SIG-M5 treated with dmso at 0.1 percent for 504 hours (cell line): ENCODE data around the gene AKAP1.

ENCODE experiments used
- DNase-seq: peaks from one replicate; lab custom pipeline; 2025; ENCODE audit not compliant: unreplicated experiment; lab: John Stamatoyannopoulos, UW

Gene AKAP1

DNA sequence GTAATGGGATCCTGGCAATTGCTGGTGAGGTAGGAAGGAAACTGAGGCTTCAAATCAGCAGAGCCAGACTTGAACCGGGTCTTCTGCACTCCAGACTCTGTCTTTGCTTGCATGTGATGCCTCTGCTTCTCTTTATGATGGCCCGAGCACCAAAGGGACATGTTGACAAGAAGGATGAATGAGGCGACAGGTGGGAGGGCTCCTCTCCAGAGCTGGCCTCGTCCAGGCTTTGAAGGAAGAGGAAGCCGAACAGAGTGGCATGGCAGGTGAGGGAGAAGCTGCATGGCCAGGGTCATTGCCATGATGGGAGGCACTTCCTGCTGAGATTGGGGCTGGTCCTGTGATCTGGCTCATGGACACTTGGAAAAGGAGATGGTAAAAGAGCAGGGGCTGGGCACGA, 40.8 kb downstream of the AKAP1 start:
- DNase-seq = no peak

DNA sequence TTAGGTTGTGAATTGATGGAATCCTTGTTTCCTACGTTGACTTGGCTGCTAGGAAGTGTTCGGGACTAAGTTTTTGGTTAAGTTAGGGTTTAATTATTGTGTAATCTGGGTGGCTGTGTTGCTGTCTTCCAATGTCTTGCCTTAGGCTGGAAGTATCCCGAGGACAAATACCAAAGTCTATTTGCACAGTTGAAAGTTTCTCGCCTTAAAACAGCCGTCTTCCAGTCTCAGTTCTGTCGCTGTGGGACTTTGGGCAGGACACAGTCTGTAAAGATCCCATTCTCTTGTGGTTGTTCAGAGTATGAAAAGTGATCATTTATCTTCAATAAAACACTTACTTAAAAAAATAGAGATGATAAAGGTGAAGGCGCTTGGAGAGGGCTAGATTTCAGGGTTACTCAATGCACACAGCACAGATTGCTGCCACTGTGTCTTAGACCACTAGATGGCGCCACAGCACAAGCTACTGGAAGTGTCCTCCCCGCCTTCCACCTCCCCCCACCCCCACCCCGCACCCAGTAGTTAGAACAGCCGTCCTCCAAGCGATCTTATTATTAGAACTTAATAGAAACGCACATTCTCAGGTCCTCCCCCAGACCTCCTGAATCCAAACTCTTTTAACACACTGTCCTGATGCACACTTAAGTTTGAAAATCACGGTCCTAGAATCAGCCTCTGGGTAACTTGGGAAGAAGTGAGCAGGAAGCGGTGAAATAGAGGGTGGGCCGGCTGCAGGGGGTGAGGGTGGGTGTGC, 45.8 kb downstream of the AKAP1 start:
- DNase-seq = peak; percentile 79

DNA sequence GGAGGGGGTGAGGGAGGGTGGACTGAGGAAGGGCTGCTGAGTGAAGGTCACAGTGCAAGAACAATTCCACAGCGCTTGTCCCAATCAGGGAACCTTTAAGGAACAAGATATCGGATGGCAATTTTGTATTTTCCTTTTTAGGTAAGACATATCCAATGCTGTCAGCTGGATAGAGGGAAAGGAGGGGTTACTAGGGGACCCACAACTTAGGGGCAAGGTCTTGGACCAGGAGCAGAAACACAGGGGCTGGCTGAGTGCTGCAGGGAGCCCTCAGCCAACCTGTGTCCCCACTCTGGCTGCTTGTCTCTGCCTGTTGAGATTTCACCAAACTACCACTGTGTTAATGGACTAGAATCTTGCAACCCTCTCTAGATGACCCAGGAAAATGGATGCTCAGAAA, 47.6 kb downstream of the AKAP1 start:
- no peak for DNase-seq

DNA sequence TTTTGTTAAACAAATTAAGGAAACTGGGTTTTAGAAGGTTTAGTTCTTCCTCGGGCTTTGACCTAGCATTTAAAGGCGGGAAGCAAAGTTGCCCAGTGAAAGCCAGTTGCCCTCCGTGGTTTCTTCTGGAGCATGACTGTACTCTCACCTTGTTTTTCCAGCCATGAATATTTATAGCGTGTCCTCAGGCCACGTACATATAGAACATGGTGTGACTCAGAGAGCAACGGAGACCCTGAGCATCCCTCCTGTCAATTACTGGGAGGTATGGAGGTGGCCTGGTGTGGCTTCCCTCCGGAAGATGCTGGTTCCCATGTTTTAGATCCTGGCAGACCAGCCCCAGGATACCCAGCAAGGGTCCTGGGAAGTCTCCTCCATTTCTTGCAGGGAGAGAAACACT, 48.4 kb downstream of the AKAP1 start:
- DNase-seq = no peak

DNA sequence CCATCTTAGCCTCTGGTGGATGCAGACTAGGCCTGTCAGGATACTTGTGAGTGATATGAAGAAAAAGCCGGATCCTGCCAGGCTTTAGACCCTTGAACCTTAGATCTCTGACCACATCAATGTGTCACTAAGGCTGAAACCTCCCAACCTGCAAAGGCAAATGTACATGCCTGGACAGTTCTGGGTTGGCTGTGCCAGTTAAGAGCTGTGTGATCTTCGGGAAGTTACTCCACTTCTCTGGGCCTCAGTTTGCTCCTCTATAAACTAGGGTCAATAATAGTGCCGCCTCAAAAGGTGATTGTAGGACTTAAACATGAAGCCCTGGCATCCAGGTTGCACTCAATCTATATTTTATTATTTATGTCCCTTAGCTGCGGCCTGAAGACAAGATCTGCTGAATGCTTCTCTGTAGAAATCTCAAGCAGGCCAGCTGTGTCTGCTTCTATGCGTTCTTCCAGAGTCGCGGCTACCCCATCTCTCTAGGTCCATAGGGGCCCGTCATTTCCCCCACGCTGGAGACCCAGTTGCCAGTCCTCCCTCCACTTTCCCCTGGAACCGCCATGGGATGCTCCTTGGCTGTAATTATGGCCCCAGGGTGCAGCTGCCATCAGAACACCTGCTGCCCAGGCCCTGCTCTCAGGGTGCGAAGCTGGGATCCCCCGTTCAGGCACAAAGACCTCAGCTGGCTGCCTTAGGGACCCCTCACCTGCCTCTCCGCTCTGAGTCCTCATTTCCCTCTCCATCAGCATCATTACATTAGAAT, 50.2 kb downstream of the AKAP1 start:
- no peak for DNase-seq

DNA sequence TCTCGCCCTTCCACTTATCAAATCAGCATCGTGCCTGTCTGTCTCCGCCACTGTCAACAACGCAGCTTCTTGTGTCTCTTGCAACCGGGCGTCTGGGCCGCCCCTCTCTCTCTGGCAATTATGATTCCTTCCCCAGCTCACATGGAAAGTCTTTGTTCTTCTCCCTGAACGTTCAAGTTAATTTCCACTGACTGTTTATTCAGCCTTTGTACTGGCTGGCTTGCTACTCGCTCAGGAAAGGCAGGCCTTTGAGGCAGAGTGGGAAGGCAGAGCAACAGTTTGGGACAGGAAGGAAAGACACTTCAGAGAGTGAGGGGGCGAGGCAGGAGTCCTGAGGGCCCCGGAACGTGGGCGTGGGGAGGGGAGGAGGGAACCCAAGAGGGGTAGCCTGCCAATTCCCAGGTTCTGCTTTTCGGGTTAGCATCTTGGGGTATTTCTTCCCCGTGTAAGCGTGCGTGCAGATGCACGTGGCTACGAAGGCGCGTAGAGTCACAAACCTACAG, 50.8 kb downstream of the AKAP1 start:
- DNase-seq = no peak

DNA sequence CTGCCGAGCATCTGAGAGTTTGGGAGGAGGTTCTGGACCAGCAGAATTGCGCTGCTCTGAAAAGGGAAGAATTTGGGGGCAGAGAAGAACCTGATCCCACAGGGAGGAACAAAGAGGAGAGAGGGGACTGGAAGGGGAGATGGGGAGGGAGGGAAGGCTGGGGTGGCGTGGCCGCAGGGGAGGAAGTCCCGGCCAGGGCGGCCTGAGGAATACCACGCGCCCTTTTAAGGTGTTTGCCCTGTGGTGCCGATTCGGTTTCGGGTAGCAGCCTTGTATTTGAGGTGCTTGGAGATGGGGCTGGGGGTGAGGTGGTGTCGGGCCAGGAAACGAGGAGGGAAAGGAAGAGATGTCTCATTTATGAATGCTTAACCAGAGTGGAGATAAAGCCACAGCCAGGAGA, 51.3 kb downstream of the AKAP1 start:
- no peak for DNase-seq

DNA sequence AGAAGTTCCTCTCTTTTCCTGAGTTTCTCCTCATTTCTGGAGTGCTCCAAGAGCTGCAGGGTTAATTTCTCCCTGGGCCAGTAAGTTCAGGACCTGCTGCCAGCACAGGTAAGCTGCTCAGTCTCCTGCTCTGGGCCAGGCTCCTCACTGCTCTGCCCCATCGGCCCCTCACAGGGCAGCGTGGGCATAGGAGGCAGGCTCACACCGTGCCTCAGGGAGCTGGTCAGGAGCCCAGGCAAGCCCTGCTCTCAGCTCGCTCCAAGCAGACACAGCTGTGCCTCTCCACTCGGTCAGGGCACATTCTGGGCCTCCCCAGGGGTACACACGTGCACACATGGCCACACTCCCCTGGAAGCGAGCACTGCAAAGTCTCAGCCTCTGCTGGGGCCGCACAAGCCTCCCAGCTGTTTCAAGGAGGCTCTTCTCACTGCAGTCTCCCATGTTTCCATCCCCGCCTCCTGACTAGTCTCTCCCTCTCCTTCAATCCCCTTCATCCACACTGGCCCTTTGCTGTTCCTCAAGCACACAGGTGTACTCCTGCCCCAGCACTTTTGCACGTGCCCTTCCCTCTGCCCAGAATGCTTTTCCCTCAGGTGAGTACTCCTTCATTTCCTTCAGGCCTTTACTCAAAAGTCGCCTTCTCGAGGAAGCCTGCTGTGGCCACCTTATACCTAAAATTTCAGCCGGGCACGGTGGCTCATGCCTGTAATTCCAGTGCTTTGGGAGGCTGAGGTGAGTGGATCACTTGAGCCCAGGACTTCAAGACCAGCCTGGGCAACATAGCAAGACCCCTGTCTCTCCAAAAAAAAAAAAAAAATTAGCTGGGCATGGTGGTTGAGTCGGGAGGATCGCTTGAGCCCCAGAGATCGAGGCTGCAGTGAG, 53.2 kb downstream of the AKAP1 start:
- no peak for DNase-seq

DNA sequence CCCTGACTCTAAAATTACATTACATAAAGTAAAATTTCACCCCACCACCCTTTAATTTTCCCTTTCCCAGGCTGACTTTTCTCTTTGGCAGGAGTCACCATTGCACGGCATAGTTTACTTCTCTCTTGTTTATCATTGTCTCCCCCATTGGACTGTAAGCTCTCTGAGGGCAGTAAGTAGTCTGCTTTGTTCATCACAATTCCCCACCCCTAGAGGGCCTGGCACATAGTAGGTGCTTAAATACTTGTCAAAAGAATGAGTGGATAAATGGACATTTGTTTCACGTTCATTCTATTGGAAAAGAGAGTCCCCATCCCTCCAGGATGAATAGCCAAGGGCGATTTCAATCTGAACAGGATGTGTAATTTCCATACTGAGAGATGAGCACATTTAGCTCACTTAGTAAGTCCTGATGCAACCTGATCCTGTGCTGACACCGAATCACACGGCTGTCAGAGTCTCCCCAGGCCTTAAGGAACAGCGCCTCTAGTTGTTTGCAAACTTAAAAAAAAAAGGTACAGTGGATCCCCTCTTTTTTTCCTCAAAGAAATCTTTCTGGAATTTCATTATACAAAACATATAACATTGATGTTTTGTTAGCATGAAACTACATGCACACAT, 54.0 kb downstream of the AKAP1 start:
- peak; percentile 15 for DNase-seq

DNA sequence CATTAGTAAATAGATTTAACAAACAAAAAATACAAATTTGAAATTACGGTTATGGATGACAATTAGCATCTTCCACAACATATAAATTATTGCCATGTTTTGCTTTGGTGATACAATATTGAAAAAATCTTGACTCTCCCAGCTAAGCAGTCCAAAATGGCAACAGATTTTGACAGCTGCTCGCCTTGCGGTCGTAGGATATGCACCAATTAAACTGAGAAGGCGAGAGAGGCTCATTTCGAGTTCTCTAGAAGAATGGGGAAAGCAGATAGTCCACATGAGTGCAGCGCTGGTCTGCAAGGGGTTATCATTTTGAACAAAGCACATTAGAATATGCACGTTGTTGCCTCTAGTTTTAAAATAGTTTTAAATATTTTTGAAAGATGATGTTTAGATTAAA, 55.3 kb downstream of the AKAP1 start:
- no peak for DNase-seq

DNA sequence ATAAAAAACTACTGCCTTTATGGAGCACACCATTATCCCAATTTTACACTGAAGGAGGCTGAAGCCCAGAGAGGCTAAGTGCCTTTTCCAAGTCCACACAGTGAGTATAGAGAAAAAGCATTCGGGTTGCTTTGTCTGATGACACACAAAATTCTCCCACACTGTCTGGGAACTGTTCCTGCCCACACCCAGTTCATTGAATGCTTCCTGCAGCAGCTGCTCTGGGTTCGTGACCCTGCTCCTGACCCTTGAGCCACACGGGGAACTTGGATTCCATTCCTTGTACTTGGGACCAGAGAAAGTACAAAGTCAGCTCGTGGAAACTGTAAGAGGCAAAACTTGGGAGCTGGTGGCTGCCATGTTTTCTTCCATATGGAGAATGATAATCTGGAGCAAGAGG, 57.9 kb downstream of the AKAP1 start:
- DNase-seq = no peak

DNA sequence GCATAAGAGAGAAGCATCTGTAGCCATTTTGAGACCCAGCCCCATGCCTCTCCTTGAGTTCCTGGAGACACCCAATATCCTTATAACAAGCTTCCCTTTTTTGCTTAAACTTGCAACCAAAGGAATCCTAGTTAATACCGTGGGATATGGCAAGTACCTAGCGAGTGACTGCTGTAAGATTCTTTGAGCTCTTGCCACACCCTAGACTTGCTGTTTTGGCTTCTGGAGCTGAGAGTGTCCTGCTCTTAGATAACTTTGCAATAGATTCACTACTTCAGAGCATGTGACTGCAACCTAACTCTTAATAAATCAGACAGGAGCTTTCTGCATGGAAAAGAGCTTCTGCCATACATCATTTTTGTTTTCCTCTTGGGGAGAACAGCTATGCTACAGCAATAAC, 58.3 kb downstream of the AKAP1 start:
- DNase-seq = no peak

DNA sequence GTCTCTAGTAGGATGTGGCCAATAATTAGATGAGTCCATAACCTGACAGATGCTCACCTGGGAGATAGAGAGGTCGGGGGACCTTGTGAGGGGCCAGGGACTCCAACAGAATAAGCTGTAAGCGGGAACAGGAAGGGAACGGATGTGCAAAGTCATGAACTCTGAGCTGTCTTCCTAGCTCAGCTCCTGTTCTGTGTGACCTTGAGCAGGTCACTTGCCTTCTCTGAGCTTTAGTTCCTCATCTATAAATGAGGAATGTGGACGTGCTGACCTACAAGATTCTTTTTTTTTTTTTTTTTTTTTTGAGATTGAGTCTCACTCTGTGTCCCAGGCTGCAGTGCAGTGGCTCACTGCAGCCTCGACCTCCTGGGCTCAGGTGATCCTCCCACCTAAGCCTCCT, 58.9 kb downstream of the AKAP1 start:
- DNase-seq = no peak

DNA sequence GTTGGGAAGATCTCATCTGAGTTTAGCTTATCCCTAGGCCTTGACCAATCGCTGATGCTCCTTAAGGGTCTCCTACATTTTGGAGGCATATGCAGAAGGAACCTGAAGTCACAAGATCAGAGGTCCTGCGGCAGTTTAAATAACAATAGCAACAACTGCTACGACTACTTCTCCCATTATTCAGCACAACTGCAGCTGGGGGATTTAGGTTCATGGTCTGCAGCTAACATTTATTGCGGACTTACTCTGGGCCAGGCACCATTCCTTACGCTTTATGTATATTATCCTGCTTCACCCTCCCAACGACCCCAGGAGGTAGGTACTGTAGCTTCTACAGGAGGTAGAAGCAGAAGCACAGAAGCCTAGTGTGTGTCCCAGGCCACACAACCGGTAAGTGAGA, 59.5 kb downstream of the AKAP1 start:
- no peak for DNase-seq

DNA sequence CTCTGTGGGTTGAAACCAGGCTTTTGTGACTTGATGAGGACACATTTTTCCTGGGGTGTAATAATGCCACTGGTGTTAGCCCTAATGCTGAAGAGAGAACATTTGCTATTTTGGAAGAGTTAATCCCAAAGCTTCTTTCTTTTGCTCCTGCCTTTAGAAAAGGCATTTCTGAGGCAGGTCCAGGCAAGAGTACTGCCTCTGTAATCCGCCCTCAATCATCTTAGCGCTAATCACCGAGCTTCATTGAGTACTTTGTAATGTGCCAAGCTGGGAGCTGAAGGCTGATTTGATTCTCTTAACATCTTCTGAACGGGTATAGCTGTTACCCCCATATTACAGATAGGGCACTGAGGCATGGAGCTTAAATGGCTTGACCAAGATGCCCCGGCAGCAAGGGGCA, 60.3 kb downstream of the AKAP1 start:
- DNase-seq = no peak

DNA sequence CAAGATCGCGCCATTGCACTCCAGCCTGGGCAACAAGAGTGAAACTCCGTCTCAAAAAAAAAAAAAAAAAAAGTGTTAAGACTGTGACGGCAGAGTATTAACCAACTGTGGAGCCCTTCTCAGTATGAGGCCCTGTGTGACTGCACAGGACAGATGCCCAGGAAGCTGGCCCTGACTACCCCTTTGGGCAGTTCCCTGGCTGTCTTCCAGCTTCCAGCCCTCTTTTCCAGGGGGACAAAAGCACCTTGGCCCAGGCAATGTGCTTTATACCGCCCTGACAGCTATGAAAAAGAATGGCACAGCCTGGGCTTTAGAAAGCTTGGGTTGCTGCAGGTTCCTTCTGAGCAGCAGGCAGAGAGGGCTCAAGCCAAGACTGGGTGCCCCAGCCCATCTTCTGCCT, 61.2 kb downstream of the AKAP1 start:
- no peak for DNase-seq

DNA sequence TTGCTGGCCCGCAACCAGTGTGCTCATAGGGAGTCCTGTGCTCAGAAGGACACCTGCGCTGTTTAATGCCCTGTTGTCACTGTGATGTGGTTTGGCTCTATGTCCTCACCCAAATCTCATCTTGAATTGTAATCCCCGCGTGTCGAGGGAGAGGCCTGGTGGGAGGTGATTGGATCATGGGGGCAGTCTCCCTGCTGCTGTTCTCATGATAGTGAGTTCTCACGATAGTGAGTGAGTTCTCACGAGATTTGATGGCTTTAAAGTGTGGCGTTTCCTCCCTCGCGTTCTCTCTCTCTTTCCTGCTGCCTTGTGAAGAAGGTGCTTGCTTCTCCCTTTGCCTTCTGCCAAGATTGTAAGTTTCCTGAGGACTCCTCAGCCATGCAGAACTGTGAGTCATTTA, 66.8 kb downstream of the AKAP1 start:
- DNase-seq = no peak

DNA sequence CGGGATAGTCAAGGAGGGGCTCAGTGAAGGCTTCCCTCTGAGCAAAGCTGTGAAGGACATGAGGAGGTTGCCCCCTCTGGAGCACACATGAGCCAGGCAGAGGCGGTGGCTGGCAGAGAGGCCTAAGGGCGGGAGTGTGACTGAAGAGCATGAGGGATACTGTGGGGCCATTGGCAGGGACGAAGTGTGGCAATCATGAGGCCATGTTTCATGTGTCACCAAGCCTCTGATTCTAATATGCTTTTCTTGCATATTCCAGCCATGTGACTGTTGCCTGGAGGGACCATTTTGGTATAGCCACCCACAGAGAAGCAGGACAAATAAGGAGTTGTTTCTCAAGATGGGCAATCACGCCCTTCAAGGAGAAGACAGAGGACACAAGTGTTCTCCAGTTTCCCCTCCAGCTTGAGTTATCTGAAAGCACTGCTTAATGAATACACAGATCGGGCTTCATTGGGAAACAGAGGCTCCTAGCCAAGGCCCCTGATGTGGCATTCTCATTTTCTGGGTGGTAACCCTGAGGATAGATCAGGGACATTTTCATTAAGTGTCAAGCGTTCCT, 68.0 kb downstream of the AKAP1 start:
- DNase-seq = no peak

DNA sequence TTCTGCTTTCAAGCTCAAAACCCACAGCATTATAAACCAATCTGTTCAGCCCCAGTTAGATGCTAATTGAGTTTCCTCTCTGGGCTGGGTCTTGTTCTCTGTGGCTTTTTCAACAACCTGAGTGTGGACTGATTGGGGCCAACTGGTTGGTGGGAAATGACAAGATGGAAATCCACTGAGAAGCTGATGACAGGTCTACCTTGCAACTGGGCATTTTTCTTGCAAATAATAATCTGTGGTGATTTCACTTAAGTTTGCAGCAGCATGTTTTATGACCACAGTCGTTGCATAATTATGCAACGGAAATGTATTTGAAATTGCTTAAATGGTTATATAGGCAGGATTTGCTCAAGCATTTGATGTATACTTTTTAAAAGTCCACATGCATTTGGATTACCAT, 69.9 kb downstream of the AKAP1 start:
- DNase-seq = peak; percentile 23

DNA sequence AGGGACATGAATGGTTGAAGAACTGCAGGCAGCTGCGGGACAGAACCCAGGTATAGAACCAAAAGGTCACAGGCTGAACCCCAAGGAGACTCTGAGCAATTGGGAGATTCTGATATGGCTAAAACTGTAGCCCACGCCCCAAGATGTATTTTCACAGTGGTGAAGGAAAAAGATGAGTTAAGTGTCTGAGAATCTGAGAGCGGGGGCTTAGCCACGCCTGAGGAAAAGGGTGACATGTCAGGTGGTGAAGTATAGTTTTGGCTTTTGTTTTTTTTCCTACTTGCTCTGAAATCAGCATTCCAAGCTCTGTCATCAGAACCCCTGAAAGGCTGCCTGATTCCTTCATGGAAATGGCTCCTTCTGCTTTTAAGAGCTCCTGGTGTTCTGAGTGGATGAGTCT, 73.3 kb downstream of the AKAP1 start:
- DNase-seq = no peak

DNA sequence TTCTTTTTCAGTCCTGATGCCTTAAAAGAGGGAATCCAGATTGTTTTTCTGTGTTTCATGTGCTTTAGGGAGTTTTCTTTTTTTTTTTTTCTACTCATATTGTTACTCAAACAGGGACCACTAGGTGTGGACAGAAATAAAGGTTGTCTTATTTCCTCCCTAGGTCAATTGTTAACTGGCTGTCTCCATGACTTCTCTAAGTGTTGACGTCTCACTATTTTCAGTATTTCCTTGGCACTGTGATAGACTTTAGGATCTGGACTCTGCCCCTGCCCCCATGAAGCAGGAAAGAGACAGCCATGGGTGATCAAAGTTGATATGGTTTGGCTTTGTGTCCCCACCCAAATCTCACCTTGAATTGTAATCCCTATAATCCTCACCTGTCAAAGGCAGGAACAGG, 73.7 kb downstream of the AKAP1 start:
- DNase-seq = no peak
